ENCODE results near the gene RPL41. TPM values are rescaled to one million over a fixed set of nuclear protein-coding genes. Genes with fewer than 3 reads are reported as not detected.

The RPL41 gene
- total RNA-seq, 1 donor from 2014 or later: 3,078 TPM

GRCh38 chr12:56134897-56135296, 18.5 kb downstream of the RPL41 start:
- H3K9ac ChIP-seq (ENCODE audit: low read length): no peak overlapping the region
- no peak overlapping the region for H3K27ac ChIP-seq (ENCODE audit: low read depth, low read length)
- H3K9me3 ChIP-seq (ENCODE audit: insufficient read depth, low read depth, low read length): no peaks in the 10 kb centered on the region
- H3K79me2 ChIP-seq (ENCODE audit: insufficient read depth, low read length): peaks cover 23% of the 10 kb centered on the region
- no peak overlapping the region for H3K27ac Mint-ChIP-seq (ENCODE audit: unreplicated experiment)
- no peaks in the 10 kb centered on the region for H3K4me1 ChIP-seq (ENCODE audit: insufficient read depth, low read length)
- no peak for DNase-seq (ENCODE audit: low read depth)
- H3K4me2 ChIP-seq (ENCODE audit: low read length): no peak overlapping the region
- no peak for FAIRE-seq
- H3K36me3 ChIP-seq (ENCODE audit: insufficient read depth, low read length): peaks cover 46% of the 10 kb centered on the region
- H2AFZ ChIP-seq (ENCODE audit: low read depth, low read length): no peak overlapping the region
- TF ChIP-seq EZH2 (IDR thresholded peaks at IDR 0.05; ENCODE audit: insufficient read depth, low read length) (no peak), CTCF (IDR thresholded peaks at IDR 0.05; ENCODE audit: insufficient read depth, low read depth, low read length) (no peak)
- H3K9me3 Mint-ChIP-seq (ENCODE audit: unreplicated experiment): no peaks in the 10 kb centered on the region
- peaks cover 7% of the 10 kb centered on the region for H3K4me1 Mint-ChIP-seq (ENCODE audit: low read depth, unreplicated experiment)
- H3K27me3 ChIP-seq (ENCODE audit: insufficient read depth, low read length): no peaks in the 10 kb centered on the region
- peaks cover 49% of the 10 kb centered on the region for H3K36me3 Mint-ChIP-seq (ENCODE audit: low read depth, unreplicated experiment)
- H3K4me3 ChIP-seq (ENCODE audit: insufficient read depth, low read depth, low read length): no peak overlapping the region
- no peak overlapping the region for H3K4me3 Mint-ChIP-seq (ENCODE audit: unreplicated experiment)
- peaks cover 19% of the 10 kb centered on the region for H4K20me1 ChIP-seq (ENCODE audit: insufficient read depth, low read length)
- no peaks in the 10 kb centered on the region for H3K27me3 Mint-ChIP-seq (ENCODE audit: low read depth, unreplicated experiment)

GRCh38 chr12:56137853-56138571, 21.6 kb downstream of the RPL41 start:
- Mint-ChIP-seq H3K4me3 (ENCODE audit: unreplicated experiment) (no peak overlapping the region), H3K9me3 (ENCODE audit: unreplicated experiment) (peaks cover 4% of the 10 kb centered on the region), H3K27me3 (ENCODE audit: low read depth, unreplicated experiment) (no peaks in the 10 kb centered on the region), H3K4me1 (ENCODE audit: low read depth, unreplicated experiment) (no peaks in the 10 kb centered on the region), H3K36me3 (ENCODE audit: low read depth, unreplicated experiment) (peaks cover 59% of the 10 kb centered on the region), H3K27ac (ENCODE audit: unreplicated experiment) (no peak overlapping the region)
- Histone ChIP-seq H3K4me1 (ENCODE audit: insufficient read depth, low read length) (no peaks in the 10 kb centered on the region), H3K79me2 (ENCODE audit: insufficient read depth, low read length) (no peaks in the 10 kb centered on the region), H3K36me3 (ENCODE audit: insufficient read depth, low read length) (peaks cover 53% of the 10 kb centered on the region), H3K9me3 (ENCODE audit: insufficient read depth, low read depth, low read length) (no peaks in the 10 kb centered on the region), H4K20me1 (ENCODE audit: insufficient read depth, low read length) (no peaks in the 10 kb centered on the region), H3K27ac (ENCODE audit: low read depth, low read length) (no peak overlapping the region), H2AFZ (ENCODE audit: low read depth, low read length) (no peak overlapping the region), H3K9ac (ENCODE audit: low read length) (no peak overlapping the region), H3K4me3 (ENCODE audit: insufficient read depth, low read depth, low read length) (no peak overlapping the region), H3K4me2 (ENCODE audit: low read length) (no peak overlapping the region), H3K27me3 (ENCODE audit: insufficient read depth, low read length) (no peaks in the 10 kb centered on the region)
- no peak for DNase-seq (ENCODE audit: low read depth)
- FAIRE-seq: no peak
- TF ChIP-seq EZH2 (IDR thresholded peaks at IDR 0.05; ENCODE audit: insufficient read depth, low read length) (no peak), CTCF (IDR thresholded peaks at IDR 0.05; ENCODE audit: insufficient read depth, low read depth, low read length) (no peak)
